Measurements from ENCODE around the gene SMC6. TPM values are rescaled to one million over a fixed set of nuclear protein-coding genes. Genes with fewer than 3 reads are reported as not detected.

SMC6 gene
- total RNA-seq, 4 donors from 2014 or later = 8.9 to 18.6 (median 12.0) TPM

DNA sequence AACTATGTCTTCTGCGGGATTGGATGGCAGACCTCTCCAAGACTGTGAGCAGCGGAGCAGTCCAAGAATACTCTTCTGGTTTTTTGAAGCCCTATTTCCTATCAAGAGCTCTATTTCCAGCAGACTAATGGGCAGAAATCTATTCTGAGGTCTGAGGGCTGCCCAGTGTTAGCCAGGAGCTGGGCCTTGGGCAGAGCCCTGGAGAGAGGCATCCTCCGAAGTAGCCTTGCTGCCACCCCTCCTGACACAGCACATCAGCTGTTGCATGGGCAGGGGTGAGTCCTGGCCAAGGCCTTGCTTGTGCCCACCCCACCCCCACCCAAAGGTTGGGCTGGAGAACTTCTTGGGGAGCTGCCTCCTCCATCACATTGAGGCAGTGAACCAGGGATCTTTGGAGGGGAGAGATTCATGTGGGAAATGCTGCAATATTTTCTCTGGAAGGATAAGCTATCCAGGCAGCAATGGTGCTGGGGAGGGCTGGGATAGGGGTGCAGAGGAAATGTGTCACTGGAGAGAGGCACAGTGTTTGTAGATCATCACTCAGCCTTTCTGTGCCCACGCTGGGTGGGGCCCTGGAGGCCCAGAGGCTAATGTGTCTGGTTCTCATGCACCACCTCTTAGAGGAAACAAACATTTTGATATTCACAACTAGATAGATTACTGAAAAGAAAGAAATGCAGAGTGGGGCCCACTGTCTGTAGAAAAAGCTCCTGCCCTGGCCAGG lies 108.5 kb downstream of the SMC6 start:
- no peak for DNase-seq (ENCODE audit: low spot score)
- no peak for ATAC-seq (ENCODE audit: low FRiP score)
- TF ChIP-seq, protein P1, sequence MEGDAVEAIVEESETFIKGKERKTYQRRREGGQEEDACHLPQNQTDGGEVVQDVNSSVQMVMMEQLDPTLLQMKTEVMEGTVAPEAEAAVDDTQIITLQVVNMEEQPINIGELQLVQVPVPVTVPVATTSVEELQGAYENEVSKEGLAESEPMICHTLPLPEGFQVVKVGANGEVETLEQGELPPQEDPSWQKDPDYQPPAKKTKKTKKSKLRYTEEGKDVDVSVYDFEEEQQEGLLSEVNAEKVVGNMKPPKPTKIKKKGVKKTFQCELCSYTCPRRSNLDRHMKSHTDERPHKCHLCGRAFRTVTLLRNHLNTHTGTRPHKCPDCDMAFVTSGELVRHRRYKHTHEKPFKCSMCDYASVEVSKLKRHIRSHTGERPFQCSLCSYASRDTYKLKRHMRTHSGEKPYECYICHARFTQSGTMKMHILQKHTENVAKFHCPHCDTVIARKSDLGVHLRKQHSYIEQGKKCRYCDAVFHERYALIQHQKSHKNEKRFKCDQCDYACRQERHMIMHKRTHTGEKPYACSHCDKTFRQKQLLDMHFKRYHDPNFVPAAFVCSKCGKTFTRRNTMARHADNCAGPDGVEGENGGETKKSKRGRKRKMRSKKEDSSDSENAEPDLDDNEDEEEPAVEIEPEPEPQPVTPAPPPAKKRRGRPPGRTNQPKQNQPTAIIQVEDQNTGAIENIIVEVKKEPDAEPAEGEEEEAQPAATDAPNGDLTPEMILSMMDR (IDR thresholded peaks at IDR 0.05) = no peak

DNA sequence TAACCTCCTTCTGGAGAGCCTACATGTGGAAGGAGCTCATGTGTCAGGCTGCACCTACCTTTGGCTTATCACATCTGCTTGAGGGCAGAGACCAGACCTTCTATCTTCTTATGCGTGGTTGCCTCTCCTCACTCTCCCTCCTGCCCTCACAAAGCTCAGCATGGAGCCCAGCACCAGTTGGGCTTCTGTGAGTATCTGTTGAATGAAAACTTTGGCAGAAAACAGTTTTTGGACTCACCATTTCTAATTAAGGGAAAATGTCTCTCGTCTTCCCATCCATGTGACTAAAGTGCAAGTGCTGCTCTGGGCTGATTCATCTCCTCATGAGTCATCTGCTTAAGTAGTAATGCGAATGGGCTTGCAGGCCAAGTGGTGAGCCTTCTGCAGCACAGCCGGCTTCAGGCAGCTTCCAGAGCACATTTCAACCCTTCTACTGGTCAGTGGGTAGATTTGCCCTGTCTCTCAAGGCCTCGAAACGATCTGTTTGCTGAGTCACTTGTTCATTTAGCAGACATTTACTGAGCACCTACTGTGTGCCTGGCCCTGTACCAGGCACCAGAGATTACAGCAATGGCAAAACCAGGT lies 110.5 kb downstream of the SMC6 start:
- TF ChIP-seq, protein P1 (IDR thresholded peaks at IDR 0.05) = no peak
- ATAC-seq (ENCODE audit: low FRiP score) (peak; percentile 92), DNase-seq (ENCODE audit: low spot score) (peak; percentile 27)

DNA sequence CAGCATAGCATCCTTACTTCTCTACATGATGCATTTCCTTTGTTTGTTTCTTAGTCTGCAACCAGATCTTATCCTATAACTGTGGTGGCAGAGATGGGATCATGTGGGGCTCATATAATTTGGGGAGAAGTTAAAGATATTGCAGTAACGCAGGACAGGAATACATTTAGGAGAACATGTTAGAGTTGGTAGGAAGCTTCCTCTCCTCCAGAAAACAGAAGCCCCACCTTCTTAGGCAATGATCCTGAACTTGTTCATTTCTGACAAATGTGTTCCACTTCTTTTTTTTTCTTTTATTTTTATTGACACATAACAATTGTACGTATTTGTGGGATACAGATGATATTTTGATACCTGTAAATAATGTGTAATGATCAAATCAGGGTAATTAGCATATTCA lies 113.2 kb downstream of the SMC6 start:
- TF ChIP-seq, protein P1 (IDR thresholded peaks at IDR 0.05) = no peak
- DNase-seq (ENCODE audit: low spot score) (no peak), ATAC-seq (ENCODE audit: low FRiP score) (no peak)

DNA sequence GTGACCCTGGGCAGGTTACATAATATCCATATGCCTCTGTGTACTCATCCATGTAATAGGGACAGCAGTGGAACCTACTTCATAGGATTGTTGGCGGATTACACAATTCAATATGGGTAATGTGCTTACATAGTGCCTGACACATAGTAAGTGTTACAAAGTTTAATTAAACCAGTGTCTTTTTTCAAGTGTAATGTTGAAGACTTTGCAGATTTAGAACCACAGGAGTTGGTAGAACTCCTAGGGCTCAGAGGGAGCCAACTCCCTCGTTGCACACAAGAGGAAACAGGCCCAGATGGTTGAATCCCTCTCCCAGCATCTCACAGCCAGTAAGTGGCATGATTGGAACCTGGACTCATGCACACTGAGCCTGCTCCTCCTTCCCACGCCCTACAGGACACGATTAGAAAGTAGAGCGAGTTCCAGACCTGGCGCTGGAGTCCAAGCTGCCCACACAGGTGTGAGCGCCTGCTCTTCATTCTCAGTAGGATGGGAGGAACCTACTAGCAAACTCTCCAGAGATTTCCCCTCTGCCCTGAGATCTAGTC lies 115.3 kb downstream of the SMC6 start:
- DNase-seq (ENCODE audit: low spot score) = no peak
- TF ChIP-seq, protein P1 (IDR thresholded peaks at IDR 0.05) = no peak
- no peak for ATAC-seq (ENCODE audit: low FRiP score)

DNA sequence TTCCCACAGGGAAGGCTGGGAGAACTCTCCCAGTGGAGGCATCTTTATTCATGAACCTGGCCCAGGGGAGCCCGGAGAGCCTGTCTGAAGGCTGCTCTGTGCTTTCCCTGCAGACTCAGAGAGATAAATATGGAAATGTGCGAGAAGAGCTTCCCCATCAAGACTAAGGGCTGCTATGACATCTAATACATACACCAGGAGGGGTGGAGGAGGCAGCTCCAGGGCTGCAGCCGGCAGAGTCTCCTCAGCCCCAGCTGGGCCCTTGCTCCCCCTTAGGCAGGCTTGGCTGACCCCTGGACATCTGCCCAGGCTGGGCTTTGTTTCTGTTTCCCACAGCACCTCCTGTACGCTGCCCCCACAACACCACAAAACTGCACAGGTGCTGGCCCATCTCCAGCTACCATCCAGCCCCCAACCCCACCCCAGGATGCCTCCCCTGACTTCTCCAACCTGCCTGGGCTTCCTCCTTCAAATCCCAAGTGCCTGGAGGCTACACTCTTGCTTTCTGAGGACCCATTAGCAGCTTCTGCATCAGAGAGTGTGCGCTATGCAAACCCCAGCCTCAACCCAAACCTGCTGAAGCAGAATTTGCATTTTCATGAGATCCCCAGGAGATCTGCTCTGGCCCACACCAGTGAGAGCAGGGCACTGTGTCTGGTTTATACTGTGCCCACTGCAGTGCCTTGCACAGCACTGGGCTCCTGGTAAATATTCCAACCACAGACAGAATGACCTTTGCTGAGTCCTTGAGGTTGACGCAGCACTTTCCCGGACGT lies 116.3 kb downstream of the SMC6 start:
- ATAC-seq (ENCODE audit: low FRiP score) (no peak), DNase-seq (ENCODE audit: low spot score) (no peak)
- TF ChIP-seq, protein P1 (IDR thresholded peaks at IDR 0.05) = no peak

DNA sequence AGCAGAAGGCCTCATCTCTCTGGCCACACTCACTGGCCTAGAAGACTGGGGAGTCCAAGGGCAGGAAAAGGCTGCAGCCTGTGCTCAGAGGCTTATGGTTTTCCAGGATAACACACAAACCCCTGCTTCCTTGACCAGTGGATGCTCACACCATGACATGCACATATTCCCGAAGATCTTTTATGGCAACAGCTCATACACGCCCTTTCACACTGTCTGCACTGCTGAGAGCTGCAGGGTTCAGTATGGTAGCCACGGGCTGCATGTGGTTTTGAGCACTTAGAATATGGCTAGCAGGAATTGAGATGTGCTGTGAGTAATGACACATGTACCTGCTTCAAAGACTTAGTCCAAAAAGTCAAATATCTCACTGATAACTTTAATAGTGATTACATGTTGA lies 117.4 kb downstream of the SMC6 start:
- no peak for ATAC-seq (ENCODE audit: low FRiP score)
- DNase-seq (ENCODE audit: low spot score) = no peak
- TF ChIP-seq, protein P1 (IDR thresholded peaks at IDR 0.05) = no peak
